ENCODE measurements around the gene MLLT10.

DNA sequence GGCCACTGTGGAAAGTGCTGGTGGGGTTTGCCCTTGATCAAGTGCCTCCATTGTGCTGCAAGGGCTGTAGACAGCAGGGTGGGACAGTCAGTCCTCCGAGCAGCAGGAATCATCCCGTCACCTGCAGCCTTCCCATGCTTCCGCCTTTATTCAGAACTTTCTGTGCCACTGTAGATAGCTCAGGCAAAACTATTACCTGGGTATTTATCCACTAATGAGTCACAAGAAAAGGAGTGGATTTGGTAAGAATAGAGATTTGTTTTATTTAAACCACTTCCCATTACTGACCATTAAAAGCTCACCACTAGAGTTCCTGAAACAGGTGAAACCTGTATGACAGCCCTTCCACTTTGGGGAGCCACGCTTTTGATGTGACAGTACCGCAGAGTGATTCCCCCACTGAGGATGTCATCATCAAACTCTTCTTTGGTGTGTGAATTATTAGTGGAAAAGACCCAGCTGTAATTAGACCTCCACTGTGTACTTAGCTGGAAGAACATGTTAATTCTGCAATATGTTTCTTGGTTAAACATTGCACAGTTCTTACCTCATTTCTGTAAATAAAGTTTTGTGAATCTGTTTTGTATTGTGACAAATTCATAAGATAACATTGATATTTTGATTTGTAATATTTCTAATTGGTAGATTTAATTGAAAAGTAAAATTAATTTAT, 208.8 kb downstream of the MLLT10 start:
- TF ChIP-seq, protein P1, sequence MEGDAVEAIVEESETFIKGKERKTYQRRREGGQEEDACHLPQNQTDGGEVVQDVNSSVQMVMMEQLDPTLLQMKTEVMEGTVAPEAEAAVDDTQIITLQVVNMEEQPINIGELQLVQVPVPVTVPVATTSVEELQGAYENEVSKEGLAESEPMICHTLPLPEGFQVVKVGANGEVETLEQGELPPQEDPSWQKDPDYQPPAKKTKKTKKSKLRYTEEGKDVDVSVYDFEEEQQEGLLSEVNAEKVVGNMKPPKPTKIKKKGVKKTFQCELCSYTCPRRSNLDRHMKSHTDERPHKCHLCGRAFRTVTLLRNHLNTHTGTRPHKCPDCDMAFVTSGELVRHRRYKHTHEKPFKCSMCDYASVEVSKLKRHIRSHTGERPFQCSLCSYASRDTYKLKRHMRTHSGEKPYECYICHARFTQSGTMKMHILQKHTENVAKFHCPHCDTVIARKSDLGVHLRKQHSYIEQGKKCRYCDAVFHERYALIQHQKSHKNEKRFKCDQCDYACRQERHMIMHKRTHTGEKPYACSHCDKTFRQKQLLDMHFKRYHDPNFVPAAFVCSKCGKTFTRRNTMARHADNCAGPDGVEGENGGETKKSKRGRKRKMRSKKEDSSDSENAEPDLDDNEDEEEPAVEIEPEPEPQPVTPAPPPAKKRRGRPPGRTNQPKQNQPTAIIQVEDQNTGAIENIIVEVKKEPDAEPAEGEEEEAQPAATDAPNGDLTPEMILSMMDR (IDR thresholded peaks at IDR 0.05; ENCODE audit: poor library complexity), result no peak
- TF ChIP-seq EZH2 (IDR thresholded peaks at IDR 0.05; ENCODE audit: borderline replicate concordance), result no peak

All from hepatocyte (in vitro differentiated cells).